ENCODE measurements around the gene SAP30. TPM values are rescaled to one million over a fixed set of nuclear protein-coding genes. Genes with fewer than 3 reads are reported as not detected.

Gene SAP30
- total RNA-seq, 1 experiment from 2014 or later: 13.5 TPM

DNA sequence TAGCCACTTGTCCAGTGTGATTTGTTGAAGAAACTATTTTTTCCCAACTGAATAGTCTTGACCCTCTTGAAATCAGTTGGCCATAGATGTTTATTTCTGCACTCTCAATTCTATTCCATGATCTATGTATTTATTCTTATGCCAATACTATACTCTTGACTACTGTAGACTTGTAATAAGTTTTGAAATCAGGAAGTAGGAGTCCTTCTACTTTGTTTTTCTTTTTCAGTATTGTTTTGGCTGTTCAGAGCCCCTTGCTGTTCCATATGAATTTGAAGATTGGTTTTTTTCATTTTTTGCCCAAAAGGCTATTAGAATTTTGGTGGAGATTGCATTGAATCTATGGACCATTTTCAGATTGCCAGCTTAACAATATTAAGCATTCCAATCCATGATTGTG is 10.2 kb downstream of the SAP30 start:
- Histone ChIP-seq H3K4ac (ENCODE audit: low read depth, low read length) (no peak overlapping the region), H4K91ac (ENCODE audit: insufficient read length, low read depth, low read length) (no peak overlapping the region), H2BK120ac (ENCODE audit: low read depth, low read length, poor library complexity, severe bottlenecking) (no peak overlapping the region), H4K20me1 (ENCODE audit: control insufficient read depth, insufficient read depth, insufficient read length) (no peaks in the 10 kb centered on the region), H3K4me1 (ENCODE audit: insufficient read depth, low read length) (no peaks in the 10 kb centered on the region), H3K27ac (ENCODE audit: insufficient read length, low read depth, low read length) (no peak overlapping the region), H3K9ac (ENCODE audit: extremely low read depth, insufficient read length, low read length) (no peak overlapping the region), H3K79me1 (ENCODE audit: insufficient read depth, low read depth, low read length, poor library complexity, severe bottlenecking) (no peaks in the 10 kb centered on the region), H2AK5ac (ENCODE audit: insufficient read length, low read length) (no peak overlapping the region), H3K18ac (ENCODE audit: insufficient read length, low read depth, low read length) (no peak overlapping the region), H2BK15ac (ENCODE audit: low read depth, low read length) (no peak overlapping the region), H3T11ph (ENCODE audit: low read length) (no peak overlapping the region), H2BK12ac (ENCODE audit: insufficient read length, low read depth, low read length) (no peak overlapping the region), H4K5ac (ENCODE audit: insufficient read length, low read depth, low read length) (no peak overlapping the region), H3K4me2 (ENCODE audit: insufficient read depth, insufficient read length, low read length) (no peak overlapping the region), H3K79me2 (ENCODE audit: insufficient read depth, low read length) (no peaks in the 10 kb centered on the region), H2AFZ (ENCODE audit: low read length) (no peak overlapping the region), H3K56ac (ENCODE audit: insufficient read length, low read depth, low read length) (no peak overlapping the region), H3K9me3 (ENCODE audit: control insufficient read depth, low read depth, low read length) (no peaks in the 10 kb centered on the region), H3K27me3 (ENCODE audit: insufficient read depth, low read length) (no peaks in the 10 kb centered on the region), H3K23me2 (ENCODE audit: insufficient read length, low read depth, low read length, poor library complexity, severe bottlenecking) (no peaks in the 10 kb centered on the region), H2BK5ac (ENCODE audit: insufficient read length, low read length) (no peak overlapping the region), H3K14ac (ENCODE audit: insufficient read depth, low read length) (no peak overlapping the region), H3K23ac (ENCODE audit: insufficient read length, low read depth, low read length) (no peak overlapping the region), H4K8ac (replicated peaks; ENCODE audit: insufficient read length, low read depth, low read length) (no peak overlapping the region), H2BK20ac (ENCODE audit: low read depth, low read length, poor library complexity, severe bottlenecking) (no peak overlapping the region)
- H3K4me1 Mint-ChIP-seq: peaks cover 18 to 24% of the 10 kb centered on the region in 2 experiments
- no peak for DNase-seq
- H3K27me3 Mint-ChIP-seq (ENCODE audit: low read depth): no peaks in the 10 kb centered on the region
- peaks cover under 1 to 3% (median 2%) of the 10 kb centered on the region in 3 experiments; a peak in 5 of 7 replicates for H3K36me3 Mint-ChIP-seq (ENCODE audit: insufficient read depth in 1 of 3, low read depth in 3 of 3)
- TF ChIP-seq, protein P1, sequence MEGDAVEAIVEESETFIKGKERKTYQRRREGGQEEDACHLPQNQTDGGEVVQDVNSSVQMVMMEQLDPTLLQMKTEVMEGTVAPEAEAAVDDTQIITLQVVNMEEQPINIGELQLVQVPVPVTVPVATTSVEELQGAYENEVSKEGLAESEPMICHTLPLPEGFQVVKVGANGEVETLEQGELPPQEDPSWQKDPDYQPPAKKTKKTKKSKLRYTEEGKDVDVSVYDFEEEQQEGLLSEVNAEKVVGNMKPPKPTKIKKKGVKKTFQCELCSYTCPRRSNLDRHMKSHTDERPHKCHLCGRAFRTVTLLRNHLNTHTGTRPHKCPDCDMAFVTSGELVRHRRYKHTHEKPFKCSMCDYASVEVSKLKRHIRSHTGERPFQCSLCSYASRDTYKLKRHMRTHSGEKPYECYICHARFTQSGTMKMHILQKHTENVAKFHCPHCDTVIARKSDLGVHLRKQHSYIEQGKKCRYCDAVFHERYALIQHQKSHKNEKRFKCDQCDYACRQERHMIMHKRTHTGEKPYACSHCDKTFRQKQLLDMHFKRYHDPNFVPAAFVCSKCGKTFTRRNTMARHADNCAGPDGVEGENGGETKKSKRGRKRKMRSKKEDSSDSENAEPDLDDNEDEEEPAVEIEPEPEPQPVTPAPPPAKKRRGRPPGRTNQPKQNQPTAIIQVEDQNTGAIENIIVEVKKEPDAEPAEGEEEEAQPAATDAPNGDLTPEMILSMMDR (conservative IDR thresholded peaks at IDR 0.05): no peak
- H3K9me3 Mint-ChIP-seq: no peaks in the 10 kb centered on the region
- H3K27ac Mint-ChIP-seq: peak overlapping the region in 2 of 3 experiments; percentile 12 to 41; a peak in 2 of 7 replicates
- no peak overlapping the region for H3K4me3 Mint-ChIP-seq
